GM12874 (cell line): ENCODE results near the gene SOSTDC1.

ENCODE experiments used
- CTCF ChIP-seq: IDR thresholded peaks from 2 replicates; pipeline ENCODE4 v1.5.1; 2011; ENCODE audit warnings: low read depth, mild to moderate bottlenecking, control low read depth, low read length, moderate library complexity; ENCODE audit not compliant: insufficient read depth

SOSTDC1 gene

DNA sequence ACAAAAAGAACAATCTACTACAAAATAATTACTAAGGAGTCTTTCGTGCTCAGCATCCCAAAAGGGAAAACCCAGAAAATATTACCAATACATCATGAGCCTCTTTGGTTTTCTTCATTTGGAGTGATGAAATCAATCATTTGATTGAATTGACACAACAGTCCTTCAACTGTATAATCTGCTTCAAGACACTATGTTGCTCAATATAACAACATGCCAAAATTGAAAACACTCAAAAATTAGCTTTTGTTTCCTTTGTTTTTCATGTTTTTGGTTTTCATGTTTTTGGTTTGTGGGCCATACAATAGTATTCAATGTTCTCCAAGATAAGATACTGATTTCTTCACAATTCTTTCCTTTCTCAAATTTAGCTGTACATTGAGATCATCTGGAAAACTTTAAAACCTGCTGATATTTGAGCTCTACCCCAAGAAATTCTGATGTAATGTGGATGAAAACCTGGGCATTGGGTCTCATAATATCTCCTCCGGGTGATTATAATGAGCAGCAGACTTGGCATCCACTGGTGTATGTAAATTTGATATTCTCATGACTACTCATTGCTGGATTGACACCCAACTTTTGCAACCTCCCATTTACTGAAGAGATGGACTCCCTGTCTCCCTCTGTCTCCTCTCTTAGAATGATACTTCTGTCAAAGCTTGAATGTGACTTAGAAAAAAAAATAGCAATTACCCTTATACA, 4.6 kb downstream of the SOSTDC1 start:
- no peak for TF ChIP-seq CTCF

- TF ChIP-seq CTCF, result no peak
Measured at GRCh38 chr7:16455591-16455990, 9.9 kb downstream of the SOSTDC1 start.

DNA sequence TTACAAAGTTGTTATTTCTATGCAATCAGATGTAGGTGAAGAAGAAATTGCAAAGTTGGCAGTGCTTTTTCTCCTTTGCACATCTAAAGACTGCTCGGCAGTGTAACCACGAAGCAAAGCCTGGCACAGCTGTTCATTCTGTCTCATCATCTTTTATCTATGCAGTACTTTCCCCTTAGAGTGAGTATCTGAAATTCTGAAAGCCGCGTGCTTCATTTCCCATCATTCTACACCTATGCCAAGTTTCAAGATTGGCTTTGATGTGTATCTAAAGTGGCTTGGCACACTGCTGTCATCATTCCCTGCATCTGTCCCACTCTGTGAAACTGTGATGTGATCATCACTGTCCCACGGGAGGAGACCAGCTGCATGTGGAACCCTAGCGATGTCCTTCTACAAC, 15.2 kb downstream of the SOSTDC1 start:
- TF ChIP-seq CTCF, result no peak

- TF ChIP-seq CTCF, result no peak
Measured at GRCh38 chr7:16447876-16448275, 17.7 kb downstream of the SOSTDC1 start.

- no peak for TF ChIP-seq CTCF
Measured at GRCh38 chr7:16446508-16446907, 19.0 kb downstream of the SOSTDC1 start.

DNA sequence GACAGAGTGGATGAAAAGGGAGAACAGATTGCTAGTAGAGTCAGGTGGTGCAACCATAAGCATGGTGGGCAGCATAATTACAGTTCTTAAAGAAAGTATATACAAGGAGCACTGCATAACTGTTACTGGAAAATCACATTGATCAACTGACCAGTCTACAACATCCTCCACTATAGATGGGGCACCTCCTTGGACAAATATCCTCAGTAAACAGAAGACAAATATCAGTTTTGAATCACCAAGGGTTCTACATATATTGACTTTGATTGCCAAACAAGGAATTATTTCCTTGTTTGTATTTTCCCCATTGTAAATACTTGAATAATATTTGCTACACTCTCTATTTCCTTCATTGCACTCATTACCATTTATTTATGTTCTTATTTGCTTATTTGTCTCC, 26.6 kb downstream of the SOSTDC1 start:
- no peak for TF ChIP-seq CTCF

- no peak for TF ChIP-seq CTCF
Measured at GRCh38 chr7:16436306-16436705, 29.2 kb downstream of the SOSTDC1 start.
